Fibroblast of lung (primary cell): ENCODE measurements around the gene RHOT1. TPM values are rescaled to one million over a fixed set of nuclear protein-coding genes. Genes with fewer than 3 reads are reported as not detected.

ENCODE experiments used
- DNase-seq, 2 donors: peaks; one replicate each; pipeline versions ENCODE4 v3.0.0 to v3.0.0-alpha.2; 2010; ENCODE audit warnings: low read depth in 2 of 2
- H2AFZ ChIP-seq: 2 replicates; pipeline ENCODE4 v1.5.1; 2012; ENCODE audit warnings: low read length, control low read depth, inconsistent platforms
- H3K27ac ChIP-seq: 2 replicates; pipeline ENCODE4 v1.5.1; 2011; ENCODE audit warnings: low read length, control low read depth; ENCODE audit not compliant: insufficient read depth
- H3K27me3 ChIP-seq: 2 replicates; pipeline ENCODE4 v1.5.1; 2011; ENCODE audit warnings: mild to moderate bottlenecking, low read length; ENCODE audit not compliant: control insufficient read depth, insufficient read depth
- H3K36me3 ChIP-seq: 2 replicates; pipeline ENCODE4 v1.5.1; 2011; ENCODE audit warnings: low read length; ENCODE audit not compliant: control insufficient read depth, insufficient read depth
- H3K4me1 ChIP-seq: 2 replicates; pipeline ENCODE4 v1.5.1; 2011; ENCODE audit warnings: low read length; ENCODE audit not compliant: control insufficient read depth, insufficient read depth; ENCODE audit errors: extremely low read depth
- H3K4me2 ChIP-seq: 2 replicates; pipeline ENCODE4 v1.5.1; 2011; ENCODE audit warnings: low read length, control low read depth; ENCODE audit not compliant: insufficient read depth; ENCODE audit errors: extremely low read depth
- H3K4me3 ChIP-seq, 4 experiments: fragments of 200-600 bp in 1 of 4; sonication (generic) in 1 of 4; replicated peaks in 1 of 4; 2 replicates each; pipeline ENCODE4 v1.5.1; 2011 to 2016; ENCODE audit warnings: low read length in 4 of 4, low read depth in 3 of 4, mild to moderate bottlenecking in 3 of 4, control low read depth in 2 of 4, inconsistent platforms in 1 of 4, mixed read lengths in 1 of 4; ENCODE audit not compliant: insufficient read depth in 1 of 4; ENCODE audit errors: control extremely low read depth in 1 of 4
- H3K79me2 ChIP-seq: 2 replicates; pipeline ENCODE4 v1.5.1; 2012; ENCODE audit warnings: mild to moderate bottlenecking, low read length, inconsistent platforms; ENCODE audit not compliant: control insufficient read depth, insufficient read depth
- H3K9ac ChIP-seq: 2 replicates; pipeline ENCODE4 v1.5.1; 2011; ENCODE audit warnings: mild to moderate bottlenecking, low read length, control low read depth; ENCODE audit not compliant: insufficient read depth
- H3K9me3 ChIP-seq: 2 replicates; pipeline ENCODE4 v1.5.1; 2012; ENCODE audit warnings: low read depth, low read length; ENCODE audit not compliant: control insufficient read depth, insufficient read depth
- H4K20me1 ChIP-seq: 2 replicates; pipeline ENCODE4 v1.5.1; 2011; ENCODE audit warnings: low read length; ENCODE audit not compliant: control insufficient read depth, insufficient read depth; ENCODE audit errors: extremely low read depth
- CTCF ChIP-seq, 2 donors: IDR thresholded peaks in 1 of 2; conservative IDR thresholded peaks in 1 of 2; 1 replicate in 1 of 2; 2 replicates in 1 of 2; pipeline ENCODE4 v1.5.1; 2011 to 2012; ENCODE audit warnings: low read length in 2 of 2, control low read depth in 1 of 2, inconsistent platforms in 1 of 2, low read depth in 1 of 2, mild to moderate bottlenecking in 1 of 2
- EZH2 ChIP-seq: IDR thresholded peaks from 2 replicates; pipeline ENCODE4 v1.5.1; 2012; ENCODE audit warnings: low read length, control low read depth, mild to moderate bottlenecking; ENCODE audit errors: missing control alignments
- polyA plus RNA-seq, 2 donors: library from polyadenylated mRNA; depleted of rRNA in 1 of 2; stranded (reverse) in 1 of 2; unstranded in 1 of 2; fragments of >200 nt; gene quantifications; 2 replicates each; pipeline ENCODE4 v1.2.1, GENCODE V29; 2011 to 2012; ENCODE audit warnings: missing spikeins in 1 of 2
- total RNA-seq: library from RNA; depleted of rRNA; stranded (reverse); fragments of >200 nt; gene quantifications from 2 replicates; pipeline ENCODE4 v1.2.1, GENCODE V29; 2014

The RHOT1 gene
- total and polyA plus RNA-seq, 2 donors (not counting 1 experiment from before 2014, with no cell fraction given): 45.6 to 58.8 TPM

GRCh38 chr17:32155896-32156295 is 13.6 kb downstream of the RHOT1 start:
- no peaks in the 10 kb centered on the region for H3K27me3 ChIP-seq
- no peak overlapping the region for H3K27ac ChIP-seq
- H3K9ac ChIP-seq: no peak overlapping the region
- peaks cover 8% of the 10 kb centered on the region for H3K4me1 ChIP-seq
- no peaks in the 10 kb centered on the region for H3K9me3 ChIP-seq
- peaks cover 27% of the 10 kb centered on the region for H3K79me2 ChIP-seq
- H3K36me3 ChIP-seq: peaks cover 3% of the 10 kb centered on the region
- H3K4me3 ChIP-seq: no peak overlapping the region
- TF ChIP-seq CTCF (conservative IDR thresholded peaks at IDR 0.05 in 1 of 2, IDR thresholded peaks at IDR 0.05 in 1 of 2; ENCODE audit: low read depth in 1 of 2, low read length in 2 of 2): no peak
- no peak for TF ChIP-seq EZH2
- H2AFZ ChIP-seq: no peak overlapping the region
- no peak for DNase-seq
- no peaks in the 10 kb centered on the region for H4K20me1 ChIP-seq
- H3K4me2 ChIP-seq: no peak overlapping the region

- no peak for DNase-seq
Observed at GRCh38 chr17:32156656-32157055, 14.4 kb downstream of the RHOT1 start.

GRCh38 chr17:32157225-32157624 is 14.9 kb downstream of the RHOT1 start:
- H3K9ac ChIP-seq: no peak overlapping the region
- no peak for TF ChIP-seq CTCF (conservative IDR thresholded peaks at IDR 0.05 in 1 of 2, IDR thresholded peaks at IDR 0.05 in 1 of 2; ENCODE audit: low read depth in 1 of 2, low read length in 2 of 2)
- no peak for TF ChIP-seq EZH2
- H3K4me3 ChIP-seq: no peak overlapping the region
- no peak overlapping the region for H3K27ac ChIP-seq
- DNase-seq: peak; percentile 47 to 74
- H3K27me3 ChIP-seq: no peaks in the 10 kb centered on the region
- H4K20me1 ChIP-seq: no peaks in the 10 kb centered on the region
- H3K4me2 ChIP-seq: no peak overlapping the region
- no peak overlapping the region for H2AFZ ChIP-seq
- peaks cover 3% of the 10 kb centered on the region for H3K36me3 ChIP-seq
- H3K79me2 ChIP-seq: peaks cover 21% of the 10 kb centered on the region
- H3K4me1 ChIP-seq: peaks cover 14% of the 10 kb centered on the region
- H3K9me3 ChIP-seq: no peaks in the 10 kb centered on the region

More at GRCh38 chr17:32156656-32157055, 14.4 kb downstream of the RHOT1 start:
- peaks cover 22% of the 10 kb centered on the region for H3K79me2 ChIP-seq
- peaks cover 3% of the 10 kb centered on the region for H3K36me3 ChIP-seq
- H3K4me1 ChIP-seq: peaks cover 12% of the 10 kb centered on the region
- H3K27me3 ChIP-seq: no peaks in the 10 kb centered on the region
- no peaks in the 10 kb centered on the region for H3K9me3 ChIP-seq
- H4K20me1 ChIP-seq: no peaks in the 10 kb centered on the region
- H3K4me3 ChIP-seq: no peak overlapping the region
- H3K27ac ChIP-seq: no peak overlapping the region
- H2AFZ ChIP-seq: no peak overlapping the region
- TF ChIP-seq EZH2 (no peak), CTCF (conservative IDR thresholded peaks at IDR 0.05 in 1 of 2, IDR thresholded peaks at IDR 0.05 in 1 of 2; ENCODE audit: low read depth in 1 of 2, low read length in 2 of 2) (no peak)
- H3K9ac ChIP-seq: no peak overlapping the region
- no peak overlapping the region for H3K4me2 ChIP-seq
